Activated T-cell treated with anti-CD3 and anti-CD28 coated beads, Interleukin-2, amount 50 U/mL, for 48 hours (primary cell): ENCODE measurements around the gene CAV1.
"Not testable (repeated sequence)": the region's sequence is repeated elsewhere in the genome, so short reads cannot be mapped to it uniquely, and the experiment has no call there.

Source experiments
- DNase-seq, 2 experiments: peaks; one replicate each; pipeline ENCODE4 v3.0.0-alpha.2; 2020

CAV1 gene

DNA sequence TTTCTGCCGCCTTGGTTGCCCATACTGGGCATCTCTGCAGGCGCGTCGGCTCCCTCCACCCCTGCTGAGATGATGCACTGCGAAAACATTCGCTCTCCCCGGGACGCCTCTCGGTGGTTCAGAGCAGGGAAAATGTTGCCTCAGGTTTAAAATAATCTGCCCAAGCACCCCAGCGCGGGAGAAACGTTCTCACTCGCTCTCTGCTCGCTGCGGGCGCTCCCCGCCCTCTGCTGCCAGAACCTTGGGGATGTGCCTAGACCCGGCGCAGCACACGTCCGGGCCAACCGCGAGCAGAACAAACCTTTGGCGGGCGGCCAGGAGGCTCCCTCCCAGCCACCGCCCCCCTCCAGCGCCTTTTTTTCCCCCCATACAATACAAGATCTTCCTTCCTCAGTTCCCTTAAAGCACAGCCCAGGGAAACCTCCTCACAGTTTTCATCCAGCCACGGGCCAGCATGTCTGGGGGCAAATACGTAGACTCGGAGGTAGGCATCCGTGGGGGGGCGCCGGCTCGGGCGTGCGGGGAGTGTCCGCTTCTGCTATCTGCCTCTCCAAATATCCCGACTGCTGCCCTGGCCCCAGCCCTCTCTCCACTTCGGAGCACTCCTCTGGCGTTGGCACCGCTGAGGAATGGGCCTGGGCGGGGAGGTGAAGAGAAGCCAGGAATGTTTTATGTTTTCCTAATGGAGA is at the start of gene CAV1:
CAV1 (plus strand) TSS at position 428 of the 689 bp plus-strand sequence; CDS start at position 455, 27 bp downstream.
- peak; percentile 39 to 57 for DNase-seq

- no peak for DNase-seq
Measured at GRCh38 chr7:116477625-116478024, 47.2 kb upstream of the CAV1 start.

DNA sequence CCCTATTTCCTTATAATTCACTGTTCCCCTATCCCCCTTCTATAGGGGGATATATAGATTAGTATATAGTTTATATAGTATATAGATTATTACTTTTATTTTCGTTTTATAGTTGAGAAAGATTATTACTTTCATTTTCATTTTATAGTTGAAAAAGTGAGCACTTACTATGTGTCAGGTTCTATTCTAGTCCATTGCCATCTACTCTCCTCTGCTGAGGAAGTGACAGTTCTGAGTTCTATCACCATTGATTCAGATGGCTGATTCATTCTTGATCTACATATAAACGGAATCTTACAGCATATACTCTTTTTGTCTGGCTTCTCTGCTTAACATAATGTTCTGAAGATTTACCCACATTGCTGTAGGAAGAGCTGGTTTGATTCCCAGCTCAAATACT is 46.0 kb upstream of the CAV1 start:
- DNase-seq, result no peak

GRCh38 chr7:116483271-116483942 is 41.4 kb upstream of the CAV1 start:
- DNase-seq, result no peak

DNA sequence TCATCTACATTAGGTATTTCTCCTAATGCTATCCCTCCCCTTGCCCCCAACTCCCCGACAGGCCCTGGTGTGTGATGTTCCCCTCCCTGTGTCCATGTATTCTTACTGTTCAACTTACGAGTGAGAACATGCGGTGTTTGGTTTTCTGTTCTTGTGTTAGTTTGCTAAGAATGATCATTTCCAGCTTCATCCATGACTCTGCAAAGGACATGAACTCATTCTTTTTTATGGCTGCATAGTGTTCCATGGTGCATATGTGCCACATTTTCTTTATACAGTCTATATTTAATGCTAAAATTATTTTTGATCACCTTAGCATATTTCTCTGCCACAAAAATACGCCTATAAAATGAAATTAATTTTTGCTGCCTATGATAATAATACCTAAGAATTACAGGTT is 40.4 kb upstream of the CAV1 start:
- DNase-seq, result not testable (repeated sequence)

GRCh38 chr7:116487907-116488521 is 36.8 kb upstream of the CAV1 start:
- DNase-seq, result no peak

DNA sequence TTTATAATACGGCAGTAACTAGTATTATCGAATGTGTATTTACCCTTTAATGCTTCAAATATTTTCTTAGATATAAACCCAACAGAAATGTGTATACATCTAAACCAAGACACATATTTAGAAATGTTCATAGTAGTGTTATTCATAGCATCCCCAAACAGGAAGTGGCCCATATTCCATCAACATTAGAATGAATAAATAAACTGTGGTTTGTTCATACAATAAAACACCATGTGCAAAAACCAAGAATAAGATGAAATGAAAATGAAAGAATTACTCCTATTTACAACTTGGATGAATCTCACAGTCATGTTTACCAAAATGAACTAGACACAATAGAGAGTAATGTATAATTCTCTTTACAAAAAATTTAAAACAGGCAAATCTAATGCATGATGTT is 34.5 kb upstream of the CAV1 start:
- DNase-seq, result no peak

DNA sequence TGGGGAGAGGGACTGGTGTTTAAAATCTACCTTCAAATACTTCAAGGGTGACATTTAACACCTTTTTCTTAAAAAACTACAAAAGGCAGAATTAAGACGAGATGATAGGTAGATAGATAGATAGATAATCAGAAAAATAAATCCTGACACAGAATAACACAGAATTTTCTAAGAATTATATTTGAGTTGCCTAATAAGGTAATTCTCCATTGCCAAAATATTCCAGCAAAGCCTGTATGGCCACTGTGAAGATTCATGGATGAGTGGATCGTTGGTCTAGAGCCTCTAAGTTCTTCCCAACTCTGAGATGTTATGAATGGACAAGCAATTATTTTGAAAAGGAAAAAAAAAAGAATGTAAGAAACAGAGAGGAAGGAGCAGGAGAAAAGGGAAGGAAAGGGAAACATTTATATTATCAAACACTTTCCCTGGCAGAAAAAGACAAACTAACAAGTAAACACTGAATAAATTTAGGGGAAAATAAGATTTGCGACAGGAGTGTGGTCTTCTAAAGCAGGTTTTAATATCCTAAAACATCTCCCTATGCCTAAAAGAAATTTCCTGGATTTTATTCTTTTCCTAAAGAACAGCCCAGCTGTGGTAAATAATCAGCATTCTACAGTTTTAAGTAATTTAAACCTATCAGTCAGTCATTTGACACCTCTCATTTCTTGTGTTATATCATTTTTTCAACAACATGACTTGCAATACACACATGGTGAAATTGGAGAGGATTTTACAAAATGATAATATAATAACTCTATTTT is 32.8 kb upstream of the CAV1 start:
- DNase-seq, result no peak

- no peak for DNase-seq
Measured at GRCh38 chr7:116492654-116493109, 32.2 kb upstream of the CAV1 start.

- DNase-seq, result no peak
Measured at GRCh38 chr7:116493449-116493848, 31.4 kb upstream of the CAV1 start.

DNA sequence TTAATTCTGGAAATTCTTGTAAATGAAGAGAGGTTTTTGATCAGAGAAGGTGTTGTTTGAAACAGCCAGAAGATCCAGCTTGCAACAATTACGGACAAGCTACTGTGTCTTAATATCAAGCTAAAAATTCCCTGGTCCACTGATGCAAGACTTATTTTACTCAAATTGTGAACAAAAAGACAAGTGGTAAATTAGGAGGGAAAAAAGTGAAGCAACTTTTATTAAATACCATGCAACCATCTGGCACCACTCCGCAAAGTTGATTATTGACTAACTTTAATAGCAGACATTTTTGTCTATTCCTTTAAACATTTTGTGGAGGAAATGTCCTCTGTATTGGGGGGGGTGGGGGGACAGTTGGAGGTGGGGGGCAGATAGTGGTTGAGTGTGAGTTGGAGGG is 30.4 kb upstream of the CAV1 start:
- no peak for DNase-seq

- DNase-seq, result no peak
Measured at GRCh38 chr7:116495736-116496135, 29.1 kb upstream of the CAV1 start.

- no peak for DNase-seq
Measured at GRCh38 chr7:116496653-116497052, 28.2 kb upstream of the CAV1 start.

DNA sequence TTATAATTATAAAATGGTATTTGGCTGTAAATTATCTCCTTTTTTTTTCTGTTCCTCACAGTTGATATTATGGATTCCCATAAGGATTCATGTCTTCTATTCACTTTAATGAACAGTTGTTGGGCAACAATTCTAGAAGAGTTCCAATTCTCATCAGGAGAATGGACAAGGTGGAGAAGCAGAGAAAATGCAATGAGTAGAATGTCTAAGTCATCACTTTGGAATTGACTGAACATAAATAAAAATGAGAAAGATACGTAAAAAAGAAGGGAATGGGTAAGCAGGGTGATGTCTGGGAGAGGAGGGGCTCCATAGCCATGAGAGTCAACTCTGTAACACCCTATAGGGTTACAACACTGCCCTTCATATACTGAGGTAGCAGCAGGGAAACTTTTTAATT is 27.1 kb upstream of the CAV1 start:
- DNase-seq, result no peak

GRCh38 chr7:116499168-116500077 is 25.4 kb upstream of the CAV1 start, which contains the start of gene CAV2:
Gene CAV2, plus strand, starts transcription at chr7:116499738. Its CDS starts 44 bp downstream, at chr7:116499782.
- peak; percentile 24 to 42 for DNase-seq

- DNase-seq, result peak; percentile 68 to 71
Measured at GRCh38 chr7:116500078-116500853, 24.6 kb upstream of the CAV1 start.

DNA sequence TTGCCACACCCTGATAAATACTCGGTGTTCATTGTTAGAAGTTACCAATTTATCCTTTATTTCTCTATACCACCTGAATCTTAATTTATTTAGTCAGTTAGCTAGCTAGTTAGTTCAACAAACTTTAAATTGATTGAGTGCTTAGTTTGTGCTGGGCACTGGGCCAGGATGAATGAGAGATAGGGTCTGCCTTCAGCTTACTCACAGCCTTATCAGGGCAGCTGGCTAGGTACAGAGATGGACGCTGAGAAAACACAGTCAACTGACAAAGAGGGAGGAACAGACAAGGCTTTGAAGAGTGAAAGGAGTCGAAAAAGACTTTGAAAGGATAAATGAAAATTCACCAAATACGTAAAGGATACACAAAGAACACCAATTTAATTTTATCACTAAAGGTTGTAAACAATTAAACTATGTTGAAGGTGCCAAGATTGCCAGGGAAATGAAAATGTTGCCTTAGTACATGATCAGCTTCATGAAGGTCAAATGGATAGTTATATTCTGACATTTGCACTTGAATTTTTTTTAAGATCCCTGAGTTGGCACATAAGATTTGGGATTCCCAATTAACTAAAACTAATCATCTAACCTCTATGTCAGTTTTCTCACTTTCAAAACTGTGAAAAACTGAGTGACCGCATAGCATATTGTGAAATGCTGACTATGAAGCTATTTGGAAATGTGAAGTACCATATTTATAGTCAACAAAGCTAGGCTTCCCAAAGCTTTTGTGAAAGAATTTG is 23.2 kb upstream of the CAV1 start:
- no peak for DNase-seq

GRCh38 chr7:116502201-116503096 is 22.4 kb upstream of the CAV1 start:
- no peak for DNase-seq

GRCh38 chr7:116503835-116504234 is 21.0 kb upstream of the CAV1 start:
- no peak for DNase-seq
